ENCODE data around the gene ATF5.
"Not testable (repeated sequence)": the region's sequence is repeated elsewhere in the genome, so short reads cannot be mapped to it uniquely, and the experiment has no call there.

ATF5 gene

DNA sequence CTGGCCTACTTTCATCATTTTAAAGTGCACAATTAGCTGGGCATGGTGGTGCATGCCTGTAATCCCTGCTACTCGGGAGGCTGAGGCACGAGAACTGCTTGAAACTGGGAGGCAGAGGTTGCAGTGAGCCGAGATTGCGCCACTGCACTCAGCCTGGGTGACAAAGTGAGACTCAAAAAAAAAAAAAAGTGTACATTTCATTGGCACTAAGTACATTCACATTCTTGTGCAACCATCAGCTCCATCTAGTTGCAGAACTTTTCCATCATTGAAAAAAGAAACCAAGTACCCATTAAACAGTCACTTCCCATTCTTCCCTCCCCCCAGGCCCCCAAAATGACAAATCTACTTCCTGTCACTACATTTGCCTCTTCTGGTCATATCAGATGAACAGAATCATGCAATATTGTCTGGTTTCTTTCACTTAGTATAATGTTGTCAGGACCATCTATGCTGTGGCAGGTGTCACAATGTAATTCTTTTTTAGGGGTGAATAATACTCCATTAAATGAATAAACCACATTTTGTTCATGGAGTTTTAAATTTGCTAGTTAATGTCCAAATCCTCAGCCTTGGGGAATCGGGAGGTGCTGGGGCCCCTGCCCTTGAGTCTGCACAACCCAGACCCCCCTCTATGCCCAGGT, 39.4 kb downstream of the ATF5 start:
- DNase-seq (ENCODE audit: low read depth) = no peak
- no peak overlapping the region for H3K4me3 ChIP-seq (ENCODE audit: control insufficient read depth, low read depth, low read length)
- TF ChIP-seq, protein P1, sequence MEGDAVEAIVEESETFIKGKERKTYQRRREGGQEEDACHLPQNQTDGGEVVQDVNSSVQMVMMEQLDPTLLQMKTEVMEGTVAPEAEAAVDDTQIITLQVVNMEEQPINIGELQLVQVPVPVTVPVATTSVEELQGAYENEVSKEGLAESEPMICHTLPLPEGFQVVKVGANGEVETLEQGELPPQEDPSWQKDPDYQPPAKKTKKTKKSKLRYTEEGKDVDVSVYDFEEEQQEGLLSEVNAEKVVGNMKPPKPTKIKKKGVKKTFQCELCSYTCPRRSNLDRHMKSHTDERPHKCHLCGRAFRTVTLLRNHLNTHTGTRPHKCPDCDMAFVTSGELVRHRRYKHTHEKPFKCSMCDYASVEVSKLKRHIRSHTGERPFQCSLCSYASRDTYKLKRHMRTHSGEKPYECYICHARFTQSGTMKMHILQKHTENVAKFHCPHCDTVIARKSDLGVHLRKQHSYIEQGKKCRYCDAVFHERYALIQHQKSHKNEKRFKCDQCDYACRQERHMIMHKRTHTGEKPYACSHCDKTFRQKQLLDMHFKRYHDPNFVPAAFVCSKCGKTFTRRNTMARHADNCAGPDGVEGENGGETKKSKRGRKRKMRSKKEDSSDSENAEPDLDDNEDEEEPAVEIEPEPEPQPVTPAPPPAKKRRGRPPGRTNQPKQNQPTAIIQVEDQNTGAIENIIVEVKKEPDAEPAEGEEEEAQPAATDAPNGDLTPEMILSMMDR (conservative IDR thresholded peaks at IDR 0.05; ENCODE audit: control insufficient read depth, insufficient read depth, low read depth, low read length) = no peak

DNA sequence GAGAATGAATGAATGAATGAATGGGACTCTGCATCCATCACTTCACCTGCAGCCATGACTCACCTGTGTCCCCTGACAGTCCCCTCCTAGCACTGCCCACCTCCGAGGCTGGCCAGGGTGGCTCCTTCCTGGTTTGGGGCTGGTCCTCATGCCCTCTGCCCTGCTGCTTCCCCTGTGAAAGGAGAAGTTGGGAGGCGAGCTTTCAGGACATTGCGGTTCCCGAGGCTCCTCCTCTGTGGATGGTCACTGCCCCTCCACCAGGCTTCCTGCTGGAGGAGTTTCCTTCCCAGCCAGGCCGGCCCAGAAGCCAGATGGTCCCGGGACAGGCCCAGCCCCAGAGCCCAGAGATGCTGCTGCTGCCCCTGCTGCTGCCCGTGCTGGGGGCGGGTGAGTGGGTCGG, 40.4 kb downstream of the ATF5 start:
- not testable (repeated sequence) for DNase-seq (ENCODE audit: low read depth); H3K4me3 ChIP-seq (ENCODE audit: control insufficient read depth, low read depth, low read length)

DNA sequence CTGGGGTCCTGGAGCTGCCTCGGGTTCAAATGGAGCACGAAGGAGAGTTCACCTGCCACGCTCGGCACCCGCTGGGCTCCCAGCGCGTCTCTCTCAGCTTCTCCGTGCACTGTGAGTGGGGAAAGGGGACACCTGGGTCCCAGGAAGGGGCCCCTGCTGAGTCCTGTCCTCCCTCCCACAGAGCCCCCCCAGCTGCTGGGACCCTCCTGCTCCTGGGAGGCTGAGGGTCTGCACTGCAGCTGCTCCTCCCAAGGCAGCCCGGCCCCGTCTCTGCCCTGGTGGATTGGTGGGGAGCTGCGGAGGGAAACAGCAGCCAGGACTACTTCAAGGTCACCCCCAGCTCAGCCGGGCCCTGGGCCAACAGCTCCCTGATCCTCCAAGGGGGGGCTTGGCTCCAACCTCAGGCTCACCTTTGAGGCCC, 43.0 kb downstream of the ATF5 start:
- TF ChIP-seq, protein P1 (conservative IDR thresholded peaks at IDR 0.05; ENCODE audit: control insufficient read depth, insufficient read depth, low read depth, low read length) = no peak
- no peak overlapping the region for H3K4me3 ChIP-seq (ENCODE audit: control insufficient read depth, low read depth, low read length)
- no peak for DNase-seq (ENCODE audit: low read depth)

DNA sequence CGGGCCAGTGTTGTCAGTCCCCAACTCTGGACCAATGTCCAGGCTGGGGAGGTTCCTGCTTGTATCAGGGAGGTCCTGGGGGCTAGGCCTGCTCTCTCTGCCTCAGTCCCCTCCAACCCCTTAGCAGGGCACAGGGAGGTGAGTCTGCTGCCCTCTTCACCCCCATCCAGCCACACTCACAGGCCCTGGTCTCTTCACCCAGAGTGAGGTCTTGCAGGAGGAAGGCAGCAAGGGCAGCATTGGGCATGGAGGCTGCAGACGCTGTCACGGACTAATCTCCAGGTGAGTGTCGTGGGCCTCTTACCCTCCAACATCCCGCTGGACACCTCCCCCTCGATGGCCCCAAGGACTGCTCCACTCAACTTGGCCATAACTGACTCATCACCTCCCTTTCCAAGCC, 43.8 kb downstream of the ATF5 start:
- TF ChIP-seq, protein P1 (conservative IDR thresholded peaks at IDR 0.05; ENCODE audit: control insufficient read depth, insufficient read depth, low read depth, low read length) = no peak
- no peak for DNase-seq (ENCODE audit: low read depth)
- no peak overlapping the region for H3K4me3 ChIP-seq (ENCODE audit: control insufficient read depth, low read depth, low read length)

DNA sequence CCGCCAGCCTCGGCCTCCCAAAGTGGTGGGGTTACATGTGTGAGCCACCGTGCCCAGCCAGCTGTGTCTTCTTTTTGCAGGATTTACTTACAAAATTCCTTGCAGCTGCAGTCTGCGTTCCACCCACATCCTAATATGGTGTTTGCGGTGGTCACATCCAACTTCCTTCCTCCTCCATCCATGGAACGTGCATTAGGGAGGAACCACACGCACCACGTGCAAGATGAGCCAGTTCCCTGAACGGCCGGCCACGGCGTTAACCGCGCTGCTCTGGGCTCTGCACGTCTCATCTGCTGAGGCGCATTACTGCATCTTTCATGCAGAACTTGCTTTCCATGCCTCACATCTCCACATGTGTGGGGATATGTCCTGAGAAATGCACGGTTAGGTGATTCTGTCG, 45.0 kb downstream of the ATF5 start:
- TF ChIP-seq, protein P1 (conservative IDR thresholded peaks at IDR 0.05; ENCODE audit: control insufficient read depth, insufficient read depth, low read depth, low read length) = no peak
- no peak for DNase-seq (ENCODE audit: low read depth)
- no peak overlapping the region for H3K4me3 ChIP-seq (ENCODE audit: control insufficient read depth, low read depth, low read length)

DNA sequence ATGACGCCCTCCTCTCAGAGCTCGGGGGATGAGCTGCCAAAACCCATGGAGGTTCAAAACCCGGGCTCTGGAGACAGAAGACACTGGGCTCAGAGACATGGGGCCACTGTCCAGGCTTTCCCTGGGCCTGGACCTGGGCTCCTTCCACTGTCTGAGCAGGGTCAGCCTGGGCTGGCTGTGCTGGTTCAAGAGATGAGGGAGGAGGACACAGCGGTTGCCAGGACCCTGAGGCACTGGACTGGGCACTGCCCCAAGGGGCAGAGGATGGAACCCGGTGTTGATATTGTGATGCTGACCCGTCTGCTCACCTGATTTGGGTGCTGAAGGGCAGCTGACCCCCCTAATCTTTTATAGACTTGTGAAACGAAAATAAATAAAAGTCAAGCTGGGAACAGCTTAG, 46.0 kb downstream of the ATF5 start:
- DNase-seq (ENCODE audit: low read depth) = no peak
- TF ChIP-seq, protein P1 (conservative IDR thresholded peaks at IDR 0.05; ENCODE audit: control insufficient read depth, insufficient read depth, low read depth, low read length) = no peak
- no peak overlapping the region for H3K4me3 ChIP-seq (ENCODE audit: control insufficient read depth, low read depth, low read length)

DNA sequence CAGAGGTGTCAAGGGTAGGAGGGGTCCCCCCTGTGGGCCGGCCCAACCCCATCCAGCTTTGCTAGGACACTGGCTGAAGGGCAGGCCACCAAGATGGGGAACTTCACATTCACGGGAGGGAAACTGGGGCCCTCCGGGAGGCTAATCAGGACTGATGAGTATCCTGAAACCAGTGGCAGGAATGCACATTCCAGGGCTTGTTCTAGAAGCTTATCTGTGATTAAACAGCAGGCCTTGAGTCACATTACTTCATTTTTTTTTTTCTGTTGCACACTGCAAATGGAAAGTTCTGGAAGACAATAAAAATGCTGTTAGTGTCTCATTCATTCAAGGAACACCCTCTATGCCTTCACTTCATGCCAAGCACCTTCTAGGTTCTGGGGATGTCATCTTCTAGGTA, 47.5 kb downstream of the ATF5 start:
- H3K4me3 ChIP-seq (ENCODE audit: control insufficient read depth, low read depth, low read length) = no peak overlapping the region
- TF ChIP-seq, protein P1 (conservative IDR thresholded peaks at IDR 0.05; ENCODE audit: control insufficient read depth, insufficient read depth, low read depth, low read length) = no peak
- DNase-seq (ENCODE audit: low read depth) = no peak
